Measurements from ENCODE around the gene PRAC1. TPM values are rescaled to one million over a fixed set of nuclear protein-coding genes. Genes with fewer than 3 reads are reported as not detected.

Gene PRAC1
- total and polyA plus RNA-seq, 2 donors (not counting 3 experiments of a cell fraction or from before 2014, with no cell fraction given): not detected

DNA sequence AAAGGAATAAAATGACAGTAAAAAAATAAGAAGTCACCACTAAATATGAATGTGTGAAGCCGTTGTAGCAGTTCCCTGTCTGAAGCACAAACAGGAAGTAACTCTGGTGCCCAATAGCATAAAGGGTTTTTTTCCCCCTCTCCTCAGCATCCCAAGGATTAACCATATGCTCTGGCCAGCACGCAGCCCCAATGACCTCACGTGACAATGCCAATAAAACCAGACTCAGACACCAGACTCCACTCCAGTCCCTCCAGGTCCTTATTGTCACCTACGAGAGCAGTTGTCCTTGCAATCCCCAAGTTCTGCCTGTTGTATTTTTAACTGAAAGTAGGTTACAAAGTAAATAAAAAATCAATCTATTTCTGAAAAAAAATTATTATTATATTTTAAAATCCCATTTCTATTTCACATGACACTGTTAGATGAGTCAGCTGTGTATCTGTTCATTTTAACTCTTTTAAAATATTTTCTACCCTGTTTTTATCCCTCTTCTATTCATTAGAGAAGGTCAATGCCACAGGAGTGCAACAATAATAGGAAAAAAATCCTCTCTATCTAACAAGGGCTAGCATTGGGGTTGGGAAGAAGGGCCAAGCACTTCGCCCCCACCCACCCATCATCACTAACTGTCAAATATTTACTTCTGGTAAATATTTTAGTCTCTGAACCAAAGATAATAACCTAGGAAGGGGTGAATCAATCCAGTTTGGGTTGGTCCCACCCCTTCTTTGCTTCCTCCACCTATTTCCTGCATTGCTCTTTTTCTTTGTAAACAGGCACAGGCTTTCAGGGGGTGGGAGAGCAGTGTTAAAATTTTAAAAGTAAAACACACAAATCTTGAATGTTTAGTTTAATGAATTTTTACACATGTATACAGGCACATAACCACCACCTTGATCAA lies 6.6 kb downstream of the PRAC1 start:
- dilution Hi-C loops (cut with MboI; ENCODE audit: extremely low pct_ligation_motif_present, low sequenced_read_pairs) (no loop called here), intact Hi-C loops (cut with micrococcal nuclease) (no loop called here)
- ChIA-PET POLR2A (interaction anchor here (0.6 kb wide), 1 partner anchor 25 kb away, joined by 5 read pairs; no protein-coding TSS in a partner anchor), CTCF (interaction anchor here (1.1 to 1.8 kb wide), 4 partner anchors 9 to 79 kb away, joined by 3 to 6 read pairs (median 4); no protein-coding TSS in a partner anchor)
- Histone ChIP-seq H4K20me1 (replicated peaks; ENCODE audit: control insufficient read depth, extremely low read depth, insufficient read depth, low read length) (no peaks in the 10 kb centered on the region), H3K79me2 (ENCODE audit: control insufficient read depth, insufficient read depth, low read length) (no peaks in the 10 kb centered on the region), H2AFZ (ENCODE audit: low read depth, low read length) (no peak overlapping the region), H3K9ac (replicated peaks; ENCODE audit: extremely low read depth, insufficient read depth, low read length) (no peak overlapping the region), H3K9me1 (replicated peaks; ENCODE audit: control insufficient read depth, extremely low read depth, insufficient read depth, low read length) (no peaks in the 10 kb centered on the region), H3K4me2 (ENCODE audit: insufficient read depth, low read length) (no peak overlapping the region), H3K27ac (ENCODE audit: insufficient read depth, low read depth, low read length) (no peak overlapping the region), H3K4me3 (replicated peaks in 1 of 3; ENCODE audit: insufficient read depth in 1 of 3, low read depth in 1 of 3, low read length in 3 of 3) (no peak overlapping the region), H3K36me3 (ENCODE audit: control insufficient read depth in 2 of 2, extremely low read depth in 1 of 2, insufficient read depth in 2 of 2, low read length in 2 of 2) (no peaks in the 10 kb centered on the region), H3K27me3 (ENCODE audit: control insufficient read depth in 2 of 2, insufficient read depth in 2 of 2, low read length in 2 of 2) (peaks cover 57 to 66% of the 10 kb centered on the region in 2 experiments), H3K9me3 (replicated peaks; ENCODE audit: control insufficient read depth, insufficient read depth, low read length) (no peaks in the 10 kb centered on the region), H3K4me1 (ENCODE audit: control insufficient read depth, extremely low read depth, insufficient read depth, low read length) (peaks cover 3% of the 10 kb centered on the region)
- no peak for TF ChIP-seq POLR2A (IDR thresholded peaks at IDR 0.05; ENCODE audit: low read depth, low read length)
- TF ChIP-seq, protein P1, sequence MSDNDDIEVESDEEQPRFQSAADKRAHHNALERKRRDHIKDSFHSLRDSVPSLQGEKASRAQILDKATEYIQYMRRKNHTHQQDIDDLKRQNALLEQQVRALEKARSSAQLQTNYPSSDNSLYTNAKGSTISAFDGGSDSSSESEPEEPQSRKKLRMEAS (IDR thresholded peaks at IDR 0.05; ENCODE audit: insufficient read depth, insufficient read length): no peak
- TF ChIP-seq POLR2AphosphoS5 (IDR thresholded peaks at IDR 0.05; ENCODE audit: insufficient read depth, low read depth, low read length): no peak
- TF ChIP-seq MYC (IDR thresholded peaks at IDR 0.05; ENCODE audit: low read depth, low read length): no peak
- no peak for TF ChIP-seq JUN (IDR thresholded peaks at IDR 0.05; ENCODE audit: borderline replicate concordance, insufficient read depth, insufficient read length, low read depth)
- no peak for TF ChIP-seq EZH2 (IDR thresholded peaks at IDR 0.05; ENCODE audit: borderline replicate concordance, low read depth, low read length, severe bottlenecking)
- TF ChIP-seq FOS (IDR thresholded peaks at IDR 0.05; ENCODE audit: borderline replicate concordance, insufficient read depth, low read length): no peak
- TF ChIP-seq, protein P2, sequence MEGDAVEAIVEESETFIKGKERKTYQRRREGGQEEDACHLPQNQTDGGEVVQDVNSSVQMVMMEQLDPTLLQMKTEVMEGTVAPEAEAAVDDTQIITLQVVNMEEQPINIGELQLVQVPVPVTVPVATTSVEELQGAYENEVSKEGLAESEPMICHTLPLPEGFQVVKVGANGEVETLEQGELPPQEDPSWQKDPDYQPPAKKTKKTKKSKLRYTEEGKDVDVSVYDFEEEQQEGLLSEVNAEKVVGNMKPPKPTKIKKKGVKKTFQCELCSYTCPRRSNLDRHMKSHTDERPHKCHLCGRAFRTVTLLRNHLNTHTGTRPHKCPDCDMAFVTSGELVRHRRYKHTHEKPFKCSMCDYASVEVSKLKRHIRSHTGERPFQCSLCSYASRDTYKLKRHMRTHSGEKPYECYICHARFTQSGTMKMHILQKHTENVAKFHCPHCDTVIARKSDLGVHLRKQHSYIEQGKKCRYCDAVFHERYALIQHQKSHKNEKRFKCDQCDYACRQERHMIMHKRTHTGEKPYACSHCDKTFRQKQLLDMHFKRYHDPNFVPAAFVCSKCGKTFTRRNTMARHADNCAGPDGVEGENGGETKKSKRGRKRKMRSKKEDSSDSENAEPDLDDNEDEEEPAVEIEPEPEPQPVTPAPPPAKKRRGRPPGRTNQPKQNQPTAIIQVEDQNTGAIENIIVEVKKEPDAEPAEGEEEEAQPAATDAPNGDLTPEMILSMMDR (IDR thresholded peaks at IDR 0.05; ENCODE audit: extremely low read depth in 1 of 2, insufficient read depth in 1 of 2, low read depth in 1 of 2, low read length in 2 of 2): no peak
- TF ChIP-seq GATA2 (IDR thresholded peaks at IDR 0.05; ENCODE audit: insufficient read depth, insufficient read length, low read depth, low read length): no peak
- no TSS peak for BruUV-seq (replicated peaks)
- FAIRE-seq (no peak), DNase-seq (ENCODE audit: low read depth, low spot score) (no peak)
